ENCODE data around the gene ZNF750.

Gene ZNF750

GRCh38 chr17:82831041-82831817, 8.6 kb downstream of the ZNF750 start:
- Histone ChIP-seq H3K4me3 (ENCODE audit: low read length in 2 of 2) (peak overlapping the region in 1 of 2 donors; percentile 61), H3K36me3 (ENCODE audit: control insufficient read depth in 2 of 2, insufficient read depth in 2 of 2, low read length in 2 of 2) (peaks cover 9 to 17% of the 10 kb centered on the region in 2 donors), H3K27me3 (ENCODE audit: control insufficient read depth in 1 of 2, insufficient read depth in 2 of 2, low read length in 2 of 2) (no peaks in the 10 kb centered on the region), H3K9ac (ENCODE audit: low read length in 2 of 2) (no peak overlapping the region), H3K9me3 (ENCODE audit: control insufficient read depth in 2 of 2, low read length in 2 of 2) (no peaks in the 10 kb centered on the region), H3K4me1 (ENCODE audit: control insufficient read depth, insufficient read depth, low read length) (peaks cover 6% of the 10 kb centered on the region), H3K27ac (ENCODE audit: low read length) (no peak overlapping the region)

GRCh38 chr17:82830249-82830661, 9.6 kb downstream of the ZNF750 start:
- Histone ChIP-seq H3K9ac (ENCODE audit: low read length in 2 of 2) (no peak overlapping the region), H3K27me3 (ENCODE audit: control insufficient read depth in 1 of 2, insufficient read depth in 2 of 2, low read length in 2 of 2) (no peaks in the 10 kb centered on the region), H3K4me3 (ENCODE audit: low read length in 2 of 2) (peak overlapping the region; percentile 31 to 61), H3K36me3 (ENCODE audit: control insufficient read depth in 2 of 2, insufficient read depth in 2 of 2, low read length in 2 of 2) (peaks cover 9 to 17% of the 10 kb centered on the region in 2 donors), H3K4me1 (ENCODE audit: control insufficient read depth, insufficient read depth, low read length) (peaks cover 6% of the 10 kb centered on the region), H3K9me3 (ENCODE audit: control insufficient read depth in 2 of 2, low read length in 2 of 2) (no peaks in the 10 kb centered on the region), H3K27ac (ENCODE audit: low read length) (no peak overlapping the region)

GRCh38 chr17:82828875-82829487, 10.8 kb downstream of the ZNF750 start:
- Histone ChIP-seq H3K27ac (ENCODE audit: low read length) (no peak overlapping the region), H3K27me3 (ENCODE audit: control insufficient read depth in 1 of 2, insufficient read depth in 2 of 2, low read length in 2 of 2) (no peaks in the 10 kb centered on the region), H3K36me3 (ENCODE audit: control insufficient read depth in 2 of 2, insufficient read depth in 2 of 2, low read length in 2 of 2) (peaks cover 9 to 17% of the 10 kb centered on the region in 2 donors), H3K9me3 (ENCODE audit: control insufficient read depth in 2 of 2, low read length in 2 of 2) (no peaks in the 10 kb centered on the region), H3K4me3 (ENCODE audit: low read length in 2 of 2) (no peak overlapping the region), H3K9ac (ENCODE audit: low read length in 2 of 2) (no peak overlapping the region), H3K4me1 (ENCODE audit: control insufficient read depth, insufficient read depth, low read length) (peaks cover 6% of the 10 kb centered on the region)

- Histone ChIP-seq H3K36me3 (ENCODE audit: control insufficient read depth in 2 of 2, insufficient read depth in 2 of 2, low read length in 2 of 2) (peaks cover 9 to 15% of the 10 kb centered on the region in 2 donors), H3K4me3 (ENCODE audit: low read length in 2 of 2) (no peak overlapping the region), H3K27ac (ENCODE audit: low read length) (no peak overlapping the region), H3K4me1 (ENCODE audit: control insufficient read depth, insufficient read depth, low read length) (peaks cover 6% of the 10 kb centered on the region), H3K9ac (ENCODE audit: low read length in 2 of 2) (no peak overlapping the region), H3K9me3 (ENCODE audit: control insufficient read depth in 2 of 2, low read length in 2 of 2) (no peaks in the 10 kb centered on the region), H3K27me3 (ENCODE audit: control insufficient read depth in 1 of 2, insufficient read depth in 2 of 2, low read length in 2 of 2) (no peaks in the 10 kb centered on the region)
Measured at GRCh38 chr17:82826956-82827355, 12.9 kb downstream of the ZNF750 start.

- H3K4me3 ChIP-seq (ENCODE audit: low read length in 2 of 2), result no peak overlapping the region
- H3K9me3 ChIP-seq (ENCODE audit: control insufficient read depth in 2 of 2, low read length in 2 of 2), result no peaks in the 10 kb centered on the region
- H3K27ac ChIP-seq (ENCODE audit: low read length), result no peak overlapping the region
- no peaks in the 10 kb centered on the region for H3K27me3 ChIP-seq (ENCODE audit: control insufficient read depth in 1 of 2, insufficient read depth in 2 of 2, low read length in 2 of 2)
- no peak overlapping the region for H3K9ac ChIP-seq (ENCODE audit: low read length in 2 of 2)
- peaks cover 6% of the 10 kb centered on the region for H3K4me1 ChIP-seq (ENCODE audit: control insufficient read depth, insufficient read depth, low read length)
- H3K36me3 ChIP-seq (ENCODE audit: control insufficient read depth in 2 of 2, insufficient read depth in 2 of 2, low read length in 2 of 2), result peaks cover 9 to 15% of the 10 kb centered on the region in 2 donors
Measured at GRCh38 chr17:82826211-82826610, 13.6 kb downstream of the ZNF750 start.

- Histone ChIP-seq H3K4me3 (ENCODE audit: low read length in 2 of 2) (no peak overlapping the region), H3K9ac (ENCODE audit: low read length in 2 of 2) (no peak overlapping the region), H3K4me1 (ENCODE audit: control insufficient read depth, insufficient read depth, low read length) (peaks cover 6% of the 10 kb centered on the region), H3K9me3 (ENCODE audit: control insufficient read depth in 2 of 2, low read length in 2 of 2) (no peaks in the 10 kb centered on the region), H3K27me3 (ENCODE audit: control insufficient read depth in 1 of 2, insufficient read depth in 2 of 2, low read length in 2 of 2) (no peaks in the 10 kb centered on the region), H3K36me3 (ENCODE audit: control insufficient read depth in 2 of 2, insufficient read depth in 2 of 2, low read length in 2 of 2) (peaks cover 10 to 15% of the 10 kb centered on the region in 2 donors), H3K27ac (ENCODE audit: low read length) (no peak overlapping the region)
Measured at GRCh38 chr17:82825540-82826124, 14.2 kb downstream of the ZNF750 start.

GRCh38 chr17:82823004-82823403, 16.8 kb downstream of the ZNF750 start:
- no peak overlapping the region for H3K9ac ChIP-seq (ENCODE audit: low read length in 2 of 2)
- H3K27me3 ChIP-seq (ENCODE audit: control insufficient read depth in 1 of 2, insufficient read depth in 2 of 2, low read length in 2 of 2), result no peaks in the 10 kb centered on the region
- H3K36me3 ChIP-seq (ENCODE audit: control insufficient read depth in 2 of 2, insufficient read depth in 2 of 2, low read length in 2 of 2), result peaks cover 13 to 15% of the 10 kb centered on the region in 2 donors
- no peaks in the 10 kb centered on the region for H3K4me1 ChIP-seq (ENCODE audit: control insufficient read depth, insufficient read depth, low read length)
- no peak overlapping the region for H3K4me3 ChIP-seq (ENCODE audit: low read length in 2 of 2)
- H3K27ac ChIP-seq (ENCODE audit: low read length), result no peak overlapping the region
- peaks cover 2 to 11% of the 10 kb centered on the region in 2 donors for H3K9me3 ChIP-seq (ENCODE audit: control insufficient read depth in 2 of 2, low read length in 2 of 2)

- peaks cover 11 to 15% of the 10 kb centered on the region in 2 donors for H3K36me3 ChIP-seq (ENCODE audit: control insufficient read depth in 2 of 2, insufficient read depth in 2 of 2, low read length in 2 of 2)
- H3K9ac ChIP-seq (ENCODE audit: low read length in 2 of 2), result no peak overlapping the region
- no peaks in the 10 kb centered on the region for H3K27me3 ChIP-seq (ENCODE audit: control insufficient read depth in 1 of 2, insufficient read depth in 2 of 2, low read length in 2 of 2)
- no peak overlapping the region for H3K27ac ChIP-seq (ENCODE audit: low read length)
- no peak overlapping the region for H3K4me3 ChIP-seq (ENCODE audit: low read length in 2 of 2)
- H3K9me3 ChIP-seq (ENCODE audit: control insufficient read depth in 2 of 2, low read length in 2 of 2), result peaks cover 2 to 11% of the 10 kb centered on the region in 2 donors
- no peaks in the 10 kb centered on the region for H3K4me1 ChIP-seq (ENCODE audit: control insufficient read depth, insufficient read depth, low read length)
Measured at GRCh38 chr17:82822281-82822680, 17.5 kb downstream of the ZNF750 start.

- Histone ChIP-seq H3K27ac (ENCODE audit: low read length) (no peak overlapping the region), H3K9ac (ENCODE audit: low read length in 2 of 2) (no peak overlapping the region), H3K4me3 (ENCODE audit: low read length in 2 of 2) (no peak overlapping the region), H3K36me3 (ENCODE audit: control insufficient read depth in 2 of 2, insufficient read depth in 2 of 2, low read length in 2 of 2) (peaks cover 10 to 14% of the 10 kb centered on the region in 2 donors), H3K4me1 (ENCODE audit: control insufficient read depth, insufficient read depth, low read length) (no peaks in the 10 kb centered on the region), H3K27me3 (ENCODE audit: control insufficient read depth in 1 of 2, insufficient read depth in 2 of 2, low read length in 2 of 2) (no peaks in the 10 kb centered on the region), H3K9me3 (ENCODE audit: control insufficient read depth in 2 of 2, low read length in 2 of 2) (peaks cover 2 to 11% of the 10 kb centered on the region in 2 donors)
Measured at GRCh38 chr17:82821554-82821953, 18.3 kb downstream of the ZNF750 start.

- Histone ChIP-seq H3K9me3 (ENCODE audit: control insufficient read depth in 2 of 2, low read length in 2 of 2) (peaks cover 2 to 11% of the 10 kb centered on the region in 2 donors), H3K27ac (ENCODE audit: low read length) (no peak overlapping the region), H3K9ac (ENCODE audit: low read length in 2 of 2) (no peak overlapping the region), H3K4me1 (ENCODE audit: control insufficient read depth, insufficient read depth, low read length) (no peaks in the 10 kb centered on the region), H3K36me3 (ENCODE audit: control insufficient read depth in 2 of 2, insufficient read depth in 2 of 2, low read length in 2 of 2) (peaks cover 16 to 20% of the 10 kb centered on the region in 2 donors), H3K4me3 (ENCODE audit: low read length in 2 of 2) (no peak overlapping the region), H3K27me3 (ENCODE audit: control insufficient read depth in 1 of 2, insufficient read depth in 2 of 2, low read length in 2 of 2) (no peaks in the 10 kb centered on the region)
Measured at GRCh38 chr17:82820278-82821251, 19.3 kb downstream of the ZNF750 start.
